Stomach (tissue), 4 donors: ENCODE data around the gene C1orf167.

Experiments
- CTCF ChIP-seq, 7 experiments: fragments of 450-650 bp in 4 of 7; fragments of 200-600 bp in 3 of 7; sonication (generic) in 3 of 7; IDR thresholded peaks; one replicate each; pipeline ENCODE4 v1.5.1; 2016 to 2019; ENCODE audit warnings: antibody characterized with exemption in 7 of 7, control low read depth in 2 of 7, mild to moderate bottlenecking in 1 of 7
- POLR2A ChIP-seq, 4 donors: fragments of 450-650 bp; IDR thresholded peaks; one replicate each; pipeline ENCODE4 v1.6.1; 2016; ENCODE audit warnings: antibody characterized with exemption in 4 of 4, control low read depth in 2 of 4, mild to moderate bottlenecking in 1 of 4, moderate library complexity in 1 of 4

GRCh38 chr1:11749203-11749689 lies 12.7 kb upstream of the C1orf167 start:
- TF ChIP-seq CTCF (IDR thresholded peaks at IDR 0.05) = peak in 3 of 7 experiments; percentile 58 to 61 (median 59)
- no peak for TF ChIP-seq POLR2A (IDR thresholded peaks at IDR 0.05)
